ENCODE data around the gene CYRIA.

GRCh38 chr2:16664052-16664731, 1.4 kb downstream of the CYRIA start:
- TF ChIP-seq CTCF (optimal IDR thresholded peaks at IDR 0.05 in 1 of 3, IDR thresholded peaks at IDR 0.05 in 1 of 3, conservative IDR thresholded peaks at IDR 0.05 in 1 of 3; ENCODE audit: extremely low read depth in 1 of 3, insufficient read depth in 2 of 3, low read length in 3 of 3) (no peak), EZH2 (IDR thresholded peaks at IDR 0.05; ENCODE audit: low read length) (no peak)
